GM18873 (cell line): ENCODE data around the gene RGPD8.

Experiments
- ATAC-seq: cut with Tn5 transposase; IDR thresholded peaks from one replicate; pipeline ENCODE4 v1.9.1; 2021; ENCODE audit warnings: mild to moderate bottlenecking, moderate library complexity, moderate number of reproducible peaks; ENCODE audit not compliant: unreplicated experiment, low FRiP score

Gene RGPD8

DNA sequence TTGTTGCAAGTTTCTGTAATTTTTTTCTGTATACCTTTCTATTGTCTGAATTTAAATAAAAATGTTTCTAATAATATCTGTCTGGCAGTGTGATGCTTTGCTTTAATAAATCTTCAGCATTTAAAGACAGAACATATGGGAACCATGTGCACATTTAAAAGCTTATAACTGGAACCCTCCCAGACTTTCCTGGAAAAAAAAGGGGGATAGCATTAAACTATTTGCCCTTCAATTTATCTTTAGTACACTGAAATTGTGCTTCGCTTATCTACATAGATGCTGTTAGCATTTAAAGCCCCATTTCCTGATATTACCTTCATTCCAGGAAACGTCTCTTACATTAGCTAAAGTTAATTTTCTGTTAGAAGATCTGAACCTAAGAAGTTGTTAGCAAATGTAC is 93.5 kb downstream of the RGPD8 start:
- ATAC-seq: no peak

DNA sequence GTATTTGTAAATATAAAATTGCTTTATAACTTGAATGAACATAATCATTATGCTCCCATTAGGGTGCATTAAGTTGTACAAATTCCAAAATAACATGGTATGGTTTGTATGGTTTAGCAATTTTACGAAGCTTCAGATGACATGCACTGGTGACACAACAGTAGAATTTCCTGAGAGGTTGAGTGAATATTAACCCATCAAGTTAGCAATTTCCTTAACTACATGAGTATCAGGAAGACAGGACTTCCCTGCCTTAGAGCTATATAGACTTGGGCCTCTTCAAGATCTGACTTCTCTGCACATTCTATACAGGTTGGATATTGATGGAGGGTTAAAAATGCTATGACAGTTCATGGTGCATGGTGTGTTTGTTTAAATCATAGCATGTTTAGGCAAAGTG is 97.8 kb downstream of the RGPD8 start:
- ATAC-seq: no peak

DNA sequence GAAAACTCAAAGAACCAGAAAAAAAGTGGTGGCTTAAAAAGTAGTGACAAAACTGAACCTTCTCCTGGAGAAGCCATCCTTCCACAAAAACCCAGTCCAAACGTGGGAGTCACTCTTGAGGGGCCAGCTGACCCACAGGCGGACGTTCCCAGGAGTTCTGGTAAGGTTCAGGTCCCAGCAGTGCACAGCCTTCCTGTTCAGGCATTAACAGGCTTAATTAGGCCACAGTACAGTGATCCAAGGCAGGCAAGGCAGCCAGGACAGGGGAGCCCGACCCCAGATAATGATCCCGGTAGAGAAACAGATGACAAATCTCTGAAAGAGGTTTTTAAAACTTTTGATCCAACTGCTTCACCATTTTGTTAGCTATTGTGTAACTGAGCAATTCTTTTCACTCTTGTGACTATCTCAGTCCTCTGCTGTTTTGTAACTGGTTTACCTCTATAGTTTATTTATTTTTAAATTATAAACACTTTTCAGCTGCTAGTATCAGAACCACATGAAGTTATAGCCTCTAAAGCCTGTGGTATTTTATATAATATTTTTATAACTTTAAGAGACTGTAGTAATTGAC is 101.2 kb downstream of the RGPD8 start:
- no peak for ATAC-seq

DNA sequence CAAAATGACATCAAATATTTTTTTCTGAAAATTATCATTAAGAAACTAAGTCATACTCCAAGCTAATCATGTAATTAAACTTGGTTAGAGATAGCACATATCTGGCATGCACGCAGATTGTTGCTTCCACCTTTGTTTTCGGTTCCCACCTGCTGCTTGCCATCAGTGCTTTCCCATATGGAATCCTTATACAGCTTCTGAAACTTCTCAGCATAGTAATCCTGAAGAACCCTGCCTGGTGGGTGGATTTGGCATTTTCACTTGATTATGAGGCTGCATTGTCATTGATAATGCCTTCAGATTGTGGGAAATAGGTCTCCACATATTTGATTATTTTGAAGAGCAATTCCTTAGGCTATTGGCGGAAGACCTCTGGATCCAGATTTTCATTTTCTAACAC is 110.5 kb downstream of the RGPD8 start:
- no peak for ATAC-seq

DNA sequence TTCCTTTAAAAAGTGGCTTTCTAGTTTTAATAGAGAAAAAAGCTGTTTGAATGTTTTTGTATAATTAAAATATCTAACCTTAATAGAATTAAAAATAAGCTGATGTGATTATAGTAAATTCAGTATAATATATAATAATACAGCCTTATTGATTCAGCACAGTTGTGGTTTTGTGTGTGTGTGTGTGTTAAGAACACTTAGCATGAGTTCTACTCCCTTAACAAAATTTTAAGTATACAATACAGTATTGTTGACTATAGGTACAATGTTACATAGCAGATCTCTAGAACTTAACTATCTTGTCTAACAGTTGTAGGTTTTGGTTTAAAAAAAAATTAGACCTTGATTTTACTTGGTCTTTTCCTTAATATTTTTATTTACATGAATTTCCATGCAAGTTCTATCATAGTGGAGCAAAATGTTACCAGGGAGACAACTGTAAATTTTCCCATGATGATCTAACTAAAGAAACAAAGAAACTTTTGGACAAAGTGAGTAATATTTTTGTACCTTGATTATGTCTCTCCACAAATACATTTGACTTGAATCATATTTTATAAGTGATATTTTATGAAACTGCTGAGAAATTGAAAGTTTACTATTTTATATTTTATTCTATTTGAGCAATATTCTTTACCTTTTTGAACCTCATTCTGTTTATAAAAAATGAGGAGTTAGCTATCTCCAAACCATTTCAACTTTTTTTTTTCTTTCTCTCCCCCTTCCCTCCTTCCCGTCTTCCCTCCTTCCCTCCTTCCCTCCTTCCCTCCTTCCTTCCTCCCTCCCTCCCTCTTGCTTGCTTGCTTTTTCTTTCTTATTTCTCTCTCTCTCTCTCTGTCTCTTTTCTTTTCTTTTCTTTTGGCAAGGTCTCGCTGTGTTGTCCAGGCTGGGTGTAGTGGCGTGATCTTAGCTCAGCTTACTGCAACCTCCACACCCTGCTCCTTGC is 111.8 kb downstream of the RGPD8 start:
- no peak for ATAC-seq
